Stimulated activated CD4-positive, alpha-beta T cell treated with anti-CD3 and anti-CD28 coated beads, Interleukin-1b, Interleukin-23, amount 100 ng/mL, for 1 hour (primary cell): ENCODE results near the gene TANGO6.
"Not testable (repeated sequence)": the region's sequence is repeated elsewhere in the genome, so short reads cannot be mapped to it uniquely, and the experiment has no call there.

ENCODE experiments used
- DNase-seq, 2 donors: peaks; one replicate each; pipeline ENCODE4 v3.0.0-alpha.2; 2020; ENCODE audit warnings: low read depth in 2 of 2

Gene TANGO6

DNA sequence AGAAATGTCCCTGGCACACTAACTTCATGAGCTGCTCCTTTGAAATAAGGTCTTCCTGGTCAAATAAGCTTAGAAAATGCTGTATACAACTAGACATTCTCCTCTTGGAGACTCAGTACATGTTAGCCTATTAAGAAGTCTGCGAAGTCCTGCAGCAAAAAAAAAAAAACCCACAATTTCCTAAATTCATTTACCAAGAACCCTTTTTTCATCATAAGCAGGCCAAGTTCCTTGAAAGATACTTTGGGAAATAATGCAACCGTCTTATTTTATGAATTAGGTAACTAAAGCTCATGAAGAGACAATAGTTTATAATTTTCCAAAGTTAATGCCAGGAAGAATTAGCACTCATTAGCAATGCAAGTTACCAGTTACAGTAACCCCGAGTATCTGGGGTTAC is 213.1 kb downstream of the TANGO6 start:
- DNase-seq: no peak

DNA sequence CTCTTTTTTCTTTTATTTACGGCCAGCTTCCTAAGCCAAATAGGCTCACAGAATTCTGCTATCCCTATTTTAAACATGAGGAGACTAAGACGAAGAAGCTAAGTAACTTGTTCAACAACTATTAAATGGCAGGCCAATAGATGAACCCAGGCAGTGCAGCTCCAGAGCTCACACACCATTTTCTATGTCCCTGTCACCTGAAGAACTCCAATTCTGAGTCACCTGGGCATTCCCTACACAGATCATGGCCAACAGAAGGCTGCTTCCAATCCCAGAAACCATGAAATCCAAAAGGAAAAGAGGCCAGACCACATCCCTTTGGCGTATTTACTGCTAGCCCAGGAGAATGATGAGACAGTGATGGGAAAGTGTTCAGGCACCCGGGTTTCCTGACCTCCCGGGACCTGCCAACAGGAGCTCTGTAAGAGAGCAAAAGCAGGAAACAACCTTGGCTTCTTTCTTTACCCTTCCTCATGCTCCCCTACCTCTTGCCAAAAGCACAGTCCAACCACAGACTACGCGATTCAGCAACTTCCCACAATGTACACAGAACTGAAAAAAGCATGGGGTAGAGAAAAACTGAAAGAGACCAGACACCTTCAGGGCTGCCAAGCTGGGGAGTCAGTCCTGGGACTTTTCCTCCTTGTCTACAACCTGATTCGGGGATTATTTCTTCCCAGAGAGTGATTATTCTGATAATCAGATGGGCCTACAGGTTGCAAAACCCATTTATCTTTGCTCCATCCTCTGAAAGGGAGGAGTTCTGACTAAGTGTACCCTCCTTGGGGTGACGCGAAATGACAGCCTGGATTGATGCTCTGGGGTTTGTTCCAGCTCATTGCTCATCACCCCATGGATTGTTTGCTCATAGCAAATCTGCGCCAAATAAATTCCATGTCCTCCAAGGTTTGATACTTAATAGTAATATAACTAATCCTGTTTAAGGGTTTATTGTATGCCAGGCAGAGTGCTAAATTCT is 214.4 kb downstream of the TANGO6 start:
- DNase-seq: no peak

DNA sequence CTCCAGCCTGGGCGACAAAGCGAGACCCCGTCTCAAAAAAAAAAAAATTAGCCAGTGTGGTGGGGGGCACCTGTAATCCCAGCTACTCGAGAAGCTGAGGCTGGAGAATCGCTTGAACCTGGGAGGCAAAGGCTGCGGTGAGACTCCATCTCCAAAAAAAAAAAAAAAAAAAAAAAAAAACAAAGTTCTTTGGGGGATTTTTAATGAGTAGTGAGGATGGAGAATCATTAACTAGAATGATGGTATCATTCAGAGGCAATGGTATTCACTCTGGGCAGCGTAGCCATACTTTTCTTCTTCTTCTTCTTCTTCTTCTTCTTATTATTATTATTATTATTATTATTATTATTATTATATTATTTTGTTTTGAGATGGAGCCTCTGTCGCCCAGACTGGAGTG is 220.2 kb downstream of the TANGO6 start:
- not testable (repeated sequence) for DNase-seq

DNA sequence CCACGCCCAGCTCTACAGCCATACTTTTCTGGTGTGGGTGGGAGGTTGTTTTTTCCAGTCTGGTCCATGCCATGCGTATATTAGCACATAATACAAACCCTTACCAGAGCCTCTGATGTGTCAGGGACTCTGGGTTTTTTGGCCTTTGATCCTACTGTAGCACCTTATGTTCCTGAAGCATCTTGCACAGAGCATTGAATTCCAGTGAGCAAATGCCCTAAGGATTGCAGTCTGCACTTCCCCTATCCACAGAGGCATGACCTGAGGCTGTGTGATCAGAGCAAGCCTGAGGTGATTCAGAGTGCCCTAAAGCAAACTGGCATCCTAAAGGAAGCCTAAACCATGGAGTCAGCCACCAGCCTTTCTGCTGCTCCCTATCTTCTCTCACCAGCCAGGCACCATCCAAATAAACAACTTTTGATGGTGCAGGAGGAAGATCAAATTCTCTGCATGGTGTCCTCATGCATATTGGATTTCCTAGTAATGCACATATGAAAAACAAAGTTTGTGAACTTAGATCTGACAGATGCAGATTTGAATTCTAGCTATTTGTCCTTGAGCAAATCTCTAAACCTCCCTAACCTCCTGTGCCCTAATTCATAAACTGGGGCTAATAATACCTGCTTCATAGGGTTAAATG is 220.9 kb downstream of the TANGO6 start:
- no peak for DNase-seq

DNA sequence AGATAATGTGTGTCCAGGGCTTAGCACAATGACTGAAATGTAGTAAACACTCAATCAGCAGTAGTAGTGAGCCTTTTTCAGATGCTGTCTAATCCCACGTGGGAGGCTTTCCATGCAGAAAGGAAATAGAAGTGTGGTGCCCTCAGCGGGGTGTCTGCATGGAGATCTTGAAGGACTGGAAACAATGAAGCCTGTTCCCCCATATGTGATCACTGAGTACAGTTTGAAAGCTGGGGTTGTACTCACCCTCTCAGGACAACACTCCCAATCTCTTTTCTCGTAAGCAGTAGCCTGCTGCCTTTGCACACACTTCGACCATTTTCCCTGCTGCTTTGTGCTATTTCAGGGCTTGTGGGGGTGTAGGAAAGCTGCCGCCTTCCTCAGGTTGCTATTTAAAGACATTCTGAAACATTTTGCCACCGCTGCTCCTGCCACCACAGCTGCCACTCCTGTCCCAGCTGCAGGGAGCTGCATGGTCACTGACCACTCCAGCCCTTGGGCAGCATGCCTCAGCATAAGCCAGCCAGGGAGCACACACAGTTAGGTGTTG is 221.5 kb downstream of the TANGO6 start:
- no peak for DNase-seq

DNA sequence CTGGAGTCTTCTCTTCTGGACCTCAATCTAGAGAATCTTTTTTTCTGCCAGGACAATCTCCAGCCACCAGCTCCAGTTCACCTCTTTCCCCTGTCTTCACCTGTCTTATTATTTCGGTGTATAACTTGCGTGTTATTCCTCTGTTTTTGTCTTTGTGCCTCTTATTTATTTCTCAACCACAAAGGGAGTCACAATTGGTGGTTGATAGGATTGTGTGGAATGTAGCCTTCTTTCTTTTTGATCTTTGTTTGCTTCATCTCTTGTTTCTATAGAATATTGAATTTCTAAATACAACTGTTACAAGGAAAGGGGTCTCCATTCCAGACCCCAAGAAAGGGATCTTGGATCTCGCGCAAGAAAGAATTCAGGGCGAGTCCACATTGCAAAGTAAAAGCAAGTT is 226.2 kb downstream of the TANGO6 start:
- no peak for DNase-seq

DNA sequence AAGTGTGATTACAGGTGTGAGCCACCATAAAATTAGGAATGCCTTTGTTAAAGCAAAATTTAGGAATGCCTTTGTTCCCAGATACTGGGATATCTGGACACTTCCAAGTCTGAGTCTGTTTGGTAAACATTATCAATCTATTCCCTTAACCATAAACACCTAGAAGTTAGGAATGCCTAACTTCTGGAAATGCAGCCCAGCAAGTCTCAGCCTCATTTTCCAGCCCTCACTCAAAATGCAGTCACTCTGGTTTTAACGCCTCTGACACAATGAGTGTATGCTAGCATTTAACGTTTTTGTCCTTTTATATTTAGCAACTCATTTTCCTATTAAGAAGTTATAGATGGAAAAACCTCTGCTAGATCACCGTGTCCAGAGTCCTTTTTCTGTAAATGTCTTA is 227.7 kb downstream of the TANGO6 start:
- no peak for DNase-seq

DNA sequence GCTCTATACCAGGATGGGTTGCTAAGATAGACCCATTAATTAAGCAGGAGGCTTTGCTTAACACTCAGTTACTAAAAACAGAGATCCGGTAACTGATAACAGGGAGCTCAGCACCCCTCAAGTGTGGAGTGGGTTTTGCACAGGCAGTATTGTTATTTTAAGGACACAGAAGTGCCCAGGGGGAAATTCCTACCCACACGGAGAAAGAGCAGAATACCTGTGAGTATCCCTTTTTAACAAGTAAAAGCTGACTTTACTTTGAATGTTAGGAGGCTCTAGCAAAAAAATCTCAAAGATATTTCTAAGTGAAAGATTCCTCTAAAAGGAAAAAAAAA is 229.3 kb downstream of the TANGO6 start:
- DNase-seq: no peak

DNA sequence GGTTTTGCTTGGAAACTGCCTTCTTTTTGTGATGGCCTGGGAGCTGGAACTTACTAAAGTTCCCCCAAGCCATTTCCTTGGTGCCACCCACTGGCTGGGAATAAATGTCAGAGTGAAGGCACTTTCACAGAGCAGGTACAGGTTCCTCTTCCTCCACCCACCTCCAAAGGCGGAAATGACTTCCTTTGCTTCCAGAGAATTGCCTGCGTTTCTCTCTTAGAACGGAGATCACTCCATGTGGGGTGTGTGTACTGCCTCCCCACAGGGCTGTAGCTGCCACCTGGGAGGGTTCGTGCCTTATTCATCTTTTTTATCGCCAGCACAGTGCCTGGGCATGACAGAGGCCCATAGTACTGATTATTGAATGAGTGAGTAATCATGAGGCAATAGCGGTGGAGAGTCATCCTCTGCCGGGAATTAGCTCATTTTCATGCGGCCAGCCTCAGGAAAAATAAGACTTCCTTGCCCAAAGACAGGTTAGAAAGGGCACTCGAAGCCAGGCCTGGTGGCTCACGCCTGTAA is 229.9 kb downstream of the TANGO6 start:
- DNase-seq: no peak

DNA sequence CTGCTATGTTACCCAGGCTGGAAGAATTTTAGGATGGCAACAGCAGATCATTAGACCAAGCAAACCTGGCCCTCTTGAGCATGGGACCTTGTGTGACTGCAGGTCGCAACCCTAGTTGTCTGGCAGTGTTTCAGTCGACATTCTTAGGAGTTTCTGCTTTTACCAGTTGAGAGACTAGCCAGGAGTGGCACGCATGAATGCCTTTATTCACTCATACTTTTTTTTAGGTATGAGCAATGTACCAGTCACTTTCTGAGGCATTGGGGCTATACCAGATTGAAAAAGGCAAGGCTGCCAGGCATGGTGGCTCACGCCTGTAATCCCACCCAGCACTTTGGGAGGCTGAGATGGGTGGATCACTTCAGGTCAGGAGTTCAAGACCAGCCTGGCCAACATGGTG is 233.9 kb downstream of the TANGO6 start:
- no peak for DNase-seq

DNA sequence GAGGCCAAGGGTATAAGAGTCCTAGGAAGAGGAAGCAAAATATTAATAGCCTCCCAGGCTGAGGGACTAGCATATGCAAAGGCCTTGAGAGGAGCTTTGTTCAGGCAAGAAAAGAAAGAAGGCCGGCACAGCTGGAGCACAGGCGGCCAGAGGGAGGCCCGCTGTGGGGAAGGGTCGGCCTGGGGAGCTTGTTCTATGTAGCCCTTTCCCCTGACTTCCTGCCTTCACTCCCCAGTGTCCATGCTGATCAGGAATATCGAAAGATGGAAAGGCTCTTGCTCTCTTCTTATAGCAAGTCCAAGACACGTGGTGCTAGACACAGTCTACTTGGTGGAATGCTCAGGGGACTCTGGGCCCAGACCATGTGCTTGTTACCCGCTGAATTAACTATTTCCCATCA is 234.7 kb downstream of the TANGO6 start:
- DNase-seq: no peak

DNA sequence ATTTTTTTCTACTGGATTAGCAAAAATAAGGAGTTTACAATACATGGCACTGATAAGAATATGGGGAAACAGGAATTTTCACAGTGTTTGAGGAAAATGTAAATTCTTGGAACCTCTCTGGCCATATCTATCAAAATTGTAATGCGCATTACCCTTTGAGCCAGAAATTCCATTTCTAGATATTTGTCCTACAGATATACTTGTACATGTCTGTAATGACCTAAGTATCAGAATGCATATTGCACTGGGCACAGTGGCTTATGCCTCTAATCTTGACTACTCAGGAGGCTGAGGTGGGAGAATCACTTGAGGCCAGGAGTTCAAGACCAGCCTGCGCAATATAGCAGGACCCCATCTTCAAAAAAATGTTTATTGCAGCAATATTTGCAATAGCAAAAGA is 236.4 kb downstream of the TANGO6 start:
- DNase-seq: no peak

DNA sequence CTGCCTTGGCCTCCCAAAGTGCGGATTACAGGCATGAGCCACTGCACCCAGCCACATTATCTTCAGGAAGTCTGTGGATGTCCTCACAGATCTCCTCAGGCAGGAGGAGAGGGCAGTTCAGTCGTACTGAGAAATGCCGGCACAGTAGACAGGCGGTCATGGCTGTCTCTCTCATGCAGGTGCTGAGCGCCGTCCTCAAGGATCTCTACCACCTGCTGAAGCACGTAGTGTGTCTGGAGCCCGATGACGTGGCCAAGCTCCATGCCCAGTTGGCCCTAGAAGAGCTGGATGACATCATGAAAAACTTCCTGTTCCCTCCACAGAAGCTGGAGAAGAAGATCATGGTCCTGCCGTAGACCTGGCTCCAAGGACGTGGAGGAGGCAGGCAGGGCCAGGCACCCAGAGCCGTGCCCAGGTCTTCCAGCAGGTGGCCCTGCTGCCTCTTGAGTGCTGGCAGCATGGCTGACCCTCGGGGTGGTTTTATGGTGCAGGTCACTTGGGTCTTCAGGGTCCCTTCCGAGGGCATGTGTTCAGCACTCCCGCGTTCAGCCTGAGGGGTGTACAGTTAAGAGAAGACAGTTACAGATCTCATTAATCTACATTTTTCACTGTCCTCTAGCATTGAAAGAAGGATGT is 240.1 kb downstream of the TANGO6 start:
- no peak for DNase-seq

DNA sequence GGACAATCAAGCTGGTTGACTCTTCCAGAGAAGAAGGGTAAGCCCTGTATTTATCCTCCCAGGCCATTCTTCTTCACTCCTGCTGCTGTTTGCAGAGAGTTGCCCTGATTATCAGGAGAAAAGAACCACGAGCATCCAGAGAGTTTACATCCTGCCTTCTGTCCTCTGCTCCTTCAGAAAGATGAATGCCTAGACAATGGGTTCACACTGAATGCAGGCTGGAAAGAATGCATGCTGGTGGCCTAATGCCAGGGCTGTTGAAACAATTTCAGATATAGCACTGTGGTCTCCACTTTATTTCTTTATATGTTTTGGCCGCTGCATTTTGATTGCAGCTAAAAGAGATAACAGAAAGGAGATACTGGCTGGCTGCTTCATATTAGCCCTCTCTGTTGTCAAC is 241.0 kb downstream of the TANGO6 start:
- DNase-seq: no peak

DNA sequence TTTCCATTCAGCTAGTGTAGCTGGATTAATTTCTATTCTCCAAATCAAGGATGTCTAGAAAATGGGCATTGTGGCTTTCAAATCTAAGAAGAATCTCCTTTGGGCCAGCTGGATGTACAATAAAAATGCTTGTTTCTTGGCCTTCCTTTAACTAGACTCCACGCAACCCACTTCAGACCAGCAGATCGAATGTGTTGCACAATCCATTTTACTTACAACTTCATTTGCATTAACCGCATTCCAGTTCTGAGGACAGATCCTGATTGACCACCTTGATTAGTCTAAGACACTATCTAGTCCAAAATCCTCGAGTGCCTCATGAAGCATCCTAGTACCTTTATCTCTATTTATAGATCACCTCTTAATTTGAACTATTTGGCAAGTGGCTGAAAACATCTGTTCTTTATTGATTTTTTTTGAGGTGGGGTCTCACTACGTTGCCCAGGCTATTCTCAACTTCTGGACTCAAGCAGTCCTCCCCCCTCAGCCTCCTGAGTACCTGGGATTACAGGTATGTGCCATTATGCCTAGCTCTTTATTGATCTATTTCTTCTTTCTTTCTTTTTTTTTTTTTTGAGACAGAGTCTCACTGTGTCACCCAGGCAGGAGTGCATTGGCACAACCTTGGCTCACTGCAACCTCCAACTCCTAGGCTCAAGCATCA is 241.8 kb downstream of the TANGO6 start:
- no peak for DNase-seq

DNA sequence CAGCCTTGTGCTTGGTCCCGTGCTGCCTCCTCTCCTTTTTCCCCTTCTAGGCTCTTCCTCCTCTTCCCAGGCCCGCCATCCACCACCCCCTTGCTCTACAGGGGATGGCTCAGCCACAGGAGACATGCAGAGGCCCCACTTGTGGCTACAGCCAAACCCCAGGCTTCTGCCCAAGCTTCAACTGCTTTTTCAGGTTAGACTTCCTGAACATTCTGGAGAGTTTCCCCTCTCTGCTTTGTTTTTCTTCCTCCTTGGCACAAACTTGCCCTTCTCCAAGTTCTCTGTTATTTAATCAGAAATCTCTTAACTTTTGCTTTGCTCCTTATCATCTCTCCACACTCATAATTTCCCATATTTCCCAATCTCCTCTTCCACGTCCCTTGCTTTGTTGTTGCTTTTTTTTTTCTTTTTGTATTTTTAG is 243.8 kb downstream of the TANGO6 start:
- no peak for DNase-seq

DNA sequence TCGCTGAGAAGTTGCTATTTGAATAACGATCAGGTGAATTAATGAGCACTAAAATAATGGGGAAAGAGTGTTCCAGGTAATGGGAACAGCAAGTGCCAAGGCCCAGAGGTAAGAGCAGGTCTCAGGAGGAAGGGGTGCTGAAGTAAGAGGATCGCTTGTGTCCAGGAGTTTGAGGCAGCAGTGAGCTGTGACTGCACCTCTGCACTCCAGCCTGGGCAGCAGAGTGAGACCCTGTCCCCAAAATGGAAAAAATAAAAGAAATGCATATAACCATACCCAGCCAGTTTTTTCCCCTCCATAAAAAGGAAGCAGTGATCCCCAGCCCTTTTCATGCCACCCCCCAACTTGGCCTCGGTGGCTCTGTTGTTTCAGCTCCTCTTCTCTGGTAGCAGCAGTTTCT is 245.4 kb downstream of the TANGO6 start:
- no peak for DNase-seq

DNA sequence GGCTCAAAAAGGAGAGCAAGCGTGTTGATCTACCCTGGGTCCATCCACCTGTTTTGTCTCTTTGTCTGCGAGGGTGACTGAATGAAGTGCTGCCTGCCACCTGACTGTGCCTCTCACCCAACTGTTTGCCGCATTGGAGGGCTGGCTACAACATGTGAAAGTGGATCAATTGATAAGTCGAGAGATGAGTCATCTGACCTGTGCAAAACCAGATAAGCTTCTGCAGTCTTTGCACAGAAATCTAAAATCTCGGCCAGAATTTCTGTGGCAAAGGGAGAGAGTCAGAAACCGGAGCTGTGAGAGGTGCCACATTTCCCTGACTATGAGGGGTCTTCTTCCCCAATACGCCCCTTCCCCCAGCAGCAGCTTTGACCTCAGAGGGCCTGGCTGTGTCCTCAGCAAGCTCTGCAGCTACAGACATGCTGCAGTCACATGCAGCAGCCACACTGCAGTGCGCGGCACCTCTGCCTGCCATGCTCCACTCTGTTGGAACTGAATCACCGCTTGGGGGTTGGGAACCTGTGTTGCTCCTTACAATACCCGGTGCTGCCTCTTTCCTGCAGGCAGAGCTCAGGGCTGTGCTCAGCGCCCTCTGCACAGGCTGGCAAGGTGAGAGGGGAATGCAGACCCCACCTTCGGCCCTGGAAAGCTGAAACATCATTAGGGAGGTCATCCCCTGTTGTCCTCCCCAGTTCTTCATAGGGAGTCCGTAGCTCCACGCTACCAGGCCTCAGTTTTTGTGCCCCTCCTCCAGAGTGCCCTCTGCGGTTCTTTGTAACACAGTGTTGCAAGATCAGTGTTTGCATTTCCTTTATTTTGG is 246.0 kb downstream of the TANGO6 start:
- no peak for DNase-seq

DNA sequence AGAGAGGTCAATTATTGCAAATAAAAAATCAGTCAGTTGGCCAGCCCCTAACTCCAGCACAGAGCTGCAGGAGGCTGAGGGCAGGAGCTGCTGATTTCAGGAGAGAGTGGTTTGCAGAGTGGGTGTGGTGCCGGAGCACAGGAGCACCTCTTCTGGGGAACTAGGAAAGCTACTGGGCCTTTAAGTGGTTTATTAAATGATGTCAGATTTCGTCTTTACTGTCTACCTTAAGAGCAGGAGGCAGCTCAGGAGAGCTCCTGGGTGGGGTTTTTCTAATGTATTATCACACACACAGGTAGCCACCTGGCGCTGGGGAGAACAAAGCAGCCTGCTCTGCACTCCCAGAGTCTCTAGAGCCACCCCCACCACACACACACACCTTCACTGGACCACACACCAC is 250.6 kb downstream of the TANGO6 start:
- no peak for DNase-seq

DNA sequence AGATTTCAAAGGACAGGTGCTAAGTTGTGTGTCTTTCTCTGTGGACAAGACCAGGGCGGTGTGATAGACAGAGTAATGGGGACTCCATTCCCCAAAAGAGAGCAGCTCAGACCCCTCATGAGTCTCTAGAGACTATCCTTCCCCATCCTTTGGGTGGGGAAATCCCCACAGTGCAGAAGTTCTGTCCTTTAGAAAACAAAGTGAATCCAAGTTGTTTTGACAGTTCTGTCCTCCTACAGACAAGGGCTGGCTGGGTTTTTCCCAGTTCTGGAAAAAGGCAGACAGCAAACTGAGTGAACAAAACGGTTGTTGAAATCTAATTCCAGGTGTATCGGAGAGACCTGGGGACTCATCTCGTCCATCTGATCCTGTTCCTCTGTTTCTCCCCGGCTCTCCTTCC is 251.2 kb downstream of the TANGO6 start:
- DNase-seq: no peak

DNA sequence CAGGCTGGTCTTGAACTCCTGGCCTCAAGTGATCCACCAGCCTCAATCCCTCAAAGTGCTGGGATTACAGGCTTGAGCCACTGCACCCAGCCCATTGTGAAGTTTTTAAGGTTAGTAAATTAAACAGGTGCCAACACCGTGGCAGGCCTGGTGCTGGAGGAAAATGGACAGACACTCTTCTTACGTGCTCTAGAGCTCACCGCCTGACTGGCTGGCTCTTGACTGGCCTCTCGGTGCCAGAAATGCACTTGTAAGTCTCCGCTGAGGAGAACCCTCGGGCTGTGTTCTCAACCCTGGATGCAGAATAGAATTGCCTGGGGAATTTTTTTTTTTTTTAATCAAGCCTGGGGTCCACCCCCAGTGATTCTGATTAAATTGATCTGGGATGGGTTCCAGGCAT is 251.9 kb downstream of the TANGO6 start:
- DNase-seq: no peak
